SK-N-SH (cell line): ENCODE measurements around the gene NUMA1. TPM values are rescaled to one million over a fixed set of nuclear protein-coding genes. Genes with fewer than 3 reads are reported as not detected.

ENCODE experiments used
- CTCF ChIA-PET: fragments of 300-600, 350-600 bp; formaldehyde crosslinking; extraction: SDS; loops from one replicate; lab custom pipeline; 2021; lab: Yijun Ruan, JAX
- POLR2A ChIA-PET: fragments of 350-600 bp; sonication (Branson Sonifier 250); formaldehyde crosslinking; extraction: SDS; loops from one replicate; lab custom pipeline; 2020; ENCODE audit warnings: antibody characterized with exemption, inconsistent platforms; lab: Yijun Ruan, JAX
- DNase-seq: peaks from one replicate; pipeline ENCODE4 v3.0.0; 2012
- H2AFZ ChIP-seq: fragments of 200-600 bp; sonication (generic); 2 replicates; pipeline ENCODE4 v1.8.1; 2016; ENCODE audit warnings: antibody characterized with exemption, mild to moderate bottlenecking, low read depth
- H3F3A ChIP-seq: fragments of 200-600 bp; sonication (generic); replicated peaks from 2 replicates; pipeline ENCODE3; 2016; ENCODE audit warnings: antibody characterized with exemption, mild to moderate bottlenecking; ENCODE audit not compliant: insufficient read depth
- H3K27ac ChIP-seq, 2 experiments: fragments of 200-500 bp in 1 of 2; fragments of 200-600 bp in 1 of 2; sonication (Bioruptor generic) in 1 of 2; sonication (generic), shearing (Covaris generic) in 1 of 2; 2 replicates each; pipeline versions ENCODE4 v1.5.1 to v1.6.1; 2014 to 2016; ENCODE audit warnings: low read depth in 2 of 2, inconsistent platforms in 1 of 2, low read length in 1 of 2, mild to moderate bottlenecking in 1 of 2, mixed read lengths in 1 of 2
- H3K27me3 ChIP-seq: fragments of 200-600 bp; sonication (generic), shearing (Covaris generic); 2 replicates; pipeline ENCODE4 v1.6.1; 2016; ENCODE audit warnings: mixed run types; ENCODE audit not compliant: insufficient read depth
- H3K36me3 ChIP-seq, 2 experiments: fragments of 200-500 bp in 1 of 2; fragments of 200-600 bp in 1 of 2; sonication (Bioruptor generic) in 1 of 2; sonication (generic) in 1 of 2; replicated peaks in 1 of 2; 2 replicates each; pipeline versions ENCODE3 to v1.5.1; 2014 to 2016; ENCODE audit warnings: low read length in 1 of 2, mild to moderate bottlenecking in 1 of 2; ENCODE audit not compliant: insufficient read depth in 2 of 2, control insufficient read depth in 1 of 2
- H3K4me1 ChIP-seq, 2 experiments: fragments of 200-500 bp in 1 of 2; fragments of 200-600 bp in 1 of 2; sonication (Bioruptor generic) in 1 of 2; sonication (generic), shearing (Covaris generic) in 1 of 2; 2 replicates each; pipeline versions ENCODE4 v1.5.1 to v1.6.1; 2014 to 2016; ENCODE audit warnings: low read depth in 1 of 2, low read length in 1 of 2, mixed run types in 1 of 2; ENCODE audit not compliant: insufficient read depth in 2 of 2, control insufficient read depth in 1 of 2
- H3K4me2 ChIP-seq: fragments of 200-600 bp; sonication (generic), shearing (Covaris generic); 2 replicates; pipeline ENCODE4 v1.6.1; 2017; ENCODE audit warnings: mixed run types
- H3K4me3 ChIP-seq, 2 experiments: fragments of 200-500 bp in 1 of 2; fragments of 200-600 bp in 1 of 2; sonication (Bioruptor generic) in 1 of 2; sonication (generic), shearing (Covaris generic) in 1 of 2; 2 replicates each; pipeline versions ENCODE4 v1.5.1 to v1.8.1; 2014 to 2016; ENCODE audit warnings: low read depth in 2 of 2, inconsistent platforms in 1 of 2, low read length in 1 of 2, mild to moderate bottlenecking in 1 of 2, mixed read lengths in 1 of 2, moderate library complexity in 1 of 2
- H3K79me2 ChIP-seq: fragments of 200-600 bp; sonication (generic); 2 replicates; pipeline ENCODE4 v1.8.1; 2017; ENCODE audit warnings: mild to moderate bottlenecking; ENCODE audit not compliant: insufficient read depth
- H3K9ac ChIP-seq: fragments of 200-600 bp; sonication (generic); 2 replicates; pipeline ENCODE4 v1.6.1; 2017; ENCODE audit warnings: mixed run types
- H3K9me2 ChIP-seq: fragments of 200-600 bp; sonication (generic); 2 replicates; pipeline ENCODE4 v1.6.1; 2017; ENCODE audit warnings: mixed run types
- H3K9me3 ChIP-seq: fragments of 200-600 bp; sonication (generic); 2 replicates; pipeline ENCODE4 v1.6.1; 2017; ENCODE audit warnings: mixed run types, mild to moderate bottlenecking, moderate library complexity
- H4K20me1 ChIP-seq: fragments of 200-600 bp; sonication (generic); 2 replicates; pipeline ENCODE4 v1.6.1; 2017; ENCODE audit warnings: mild to moderate bottlenecking, mixed run types; ENCODE audit not compliant: insufficient read depth
- CHD2 ChIP-seq: fragments of 150-350 bp; IDR thresholded peaks from 2 replicates; pipeline ENCODE4 v1.6.1; 2018; ENCODE audit warnings: low read length; ENCODE audit not compliant: partially characterized antibody
- ELF1 ChIP-seq: IDR thresholded peaks from 2 replicates; pipeline ENCODE4 v1.4.0; 2012
- EP300 ChIP-seq, 2 experiments: IDR thresholded peaks; 2 replicates each; pipeline versions ENCODE4 v1.4.0 to v1.6.1; 2012; ENCODE audit warnings: borderline replicate concordance in 1 of 2, low read depth in 1 of 2, low read length in 1 of 2
- FOXM1 ChIP-seq: IDR thresholded peaks from 2 replicates; pipeline ENCODE4 v1.4.0; 2012; ENCODE audit warnings: low read depth, mild to moderate bottlenecking
- JUND ChIP-seq: IDR thresholded peaks from 2 replicates; pipeline ENCODE4 v1.4.0; 2012
- MXI1 ChIP-seq: IDR thresholded peaks from 2 replicates; pipeline ENCODE4 v1.6.1; 2012; ENCODE audit warnings: mild to moderate bottlenecking, low read depth, low read length, improper control_type of control experiment
- RAD21 ChIP-seq: IDR thresholded peaks from 2 replicates; pipeline ENCODE4 v1.6.1; 2012; ENCODE audit warnings: mild to moderate bottlenecking, low read length
- RFX5 ChIP-seq: IDR thresholded peaks from 2 replicates; pipeline ENCODE4 v1.6.1; 2012; ENCODE audit warnings: mild to moderate bottlenecking, improper control_type of control experiment, low read length
- RXRA ChIP-seq: IDR thresholded peaks from 2 replicates; pipeline ENCODE4 v1.4.0; 2012; ENCODE audit warnings: low read depth, mild to moderate bottlenecking, borderline replicate concordance
- SIN3A ChIP-seq: IDR thresholded peaks from 2 replicates; pipeline ENCODE4 v1.6.1; 2012; ENCODE audit warnings: low read depth, mild to moderate bottlenecking, low read length, moderate library complexity, borderline replicate concordance
- SMC3 ChIP-seq: IDR thresholded peaks from 2 replicates; pipeline ENCODE4 v1.6.1; 2012; ENCODE audit warnings: low read depth, low read length, improper control_type of control experiment
- TCF12 ChIP-seq: IDR thresholded peaks from 2 replicates; pipeline ENCODE4 v1.4.0; 2012
- USF1 ChIP-seq: IDR thresholded peaks from 2 replicates; pipeline ENCODE4 v1.4.0; 2012; ENCODE audit warnings: low read depth, borderline replicate concordance
- WGBS: methylation state at CpG from one replicate; pipeline ENCODE4 v1.1.6; 2017; ENCODE audit warnings: low lambda C conversion rate; 5-methylcytosine and 5-hydroxymethylcytosine counted together
- polyA plus RNA-seq, 3 experiments: library from polyadenylated mRNA; depleted of rRNA; stranded (reverse); fragments of >200 nt; gene quantifications; 2 replicates each; pipeline ENCODE4 v1.2.3, GENCODE V29; 2012
- TF ChIP-seq, protein P1 (sequence below): fragments of 200-600 bp; sonication (generic); IDR thresholded peaks from 2 replicates; pipeline ENCODE4 v1.6.1; 2017; ENCODE audit warnings: antibody characterized with exemption, mild to moderate bottlenecking, moderate library complexity
- TF ChIP-seq, protein P2 (sequence below): fragments of 150-350 bp; IDR thresholded peaks from 2 replicates; pipeline ENCODE4 v1.6.1; 2016; ENCODE audit warnings: mild to moderate bottlenecking, low read depth, low read length

The NUMA1 gene
- polyA plus RNA-seq, 1 of the 3 experiments (the other 2 are of a cell fraction), result 111 TPM

- no peak for DNase-seq
- no peak overlapping the region for H3K4me2 ChIP-seq
- no peaks in the 10 kb centered on the region for H3K9me3 ChIP-seq
- peaks cover 10 to 55% of the 10 kb centered on the region in 2 experiments for H3K36me3 ChIP-seq
- 86% methylated on average over 4 of the region's 4 CpGs for whole genome bisulfite sequencing
- no peaks in the 10 kb centered on the region for H3K4me1 ChIP-seq
- no peaks in the 10 kb centered on the region for H3K27me3 ChIP-seq
- H4K20me1 ChIP-seq, result no peaks in the 10 kb centered on the region
- no peak overlapping the region for H3K4me3 ChIP-seq
- no peak for TF ChIP-seq JUND
- TF ChIP-seq MXI1, result no peak
- TF ChIP-seq USF1, result no peak
- TF ChIP-seq RAD21, result no peak
- no peak for TF ChIP-seq FOXM1
- no peak for TF ChIP-seq SMC3
- TF ChIP-seq EP300 (IDR thresholded peaks at IDR 0.05; ENCODE audit: borderline replicate concordance in 1 of 2, low read depth in 1 of 2, low read length in 1 of 2), result no peak
- no peak for TF ChIP-seq SIN3A
- H3K27ac ChIP-seq, result no peak overlapping the region
- peaks cover 5% of the 10 kb centered on the region for H3F3A ChIP-seq
- H2AFZ ChIP-seq, result no peak overlapping the region
- peaks cover 52% of the 10 kb centered on the region for H3K79me2 ChIP-seq
- CTCF ChIA-PET, result interaction anchor here (1.0 to 3.6 kb wide), 2 partner anchors 13 to 27 kb away, joined by 3 to 24 read pairs; no protein-coding TSS in a partner anchor
- POLR2A ChIA-PET, result interaction anchor here (0.7 kb wide), 1 partner anchor 36 kb away, joined by 3 read pairs; the partner anchor contains the start of genes RNF121 and XNDC1N
- H3K9me2 ChIP-seq, result no peaks in the 10 kb centered on the region
- H3K9ac ChIP-seq, result no peak overlapping the region
Observed at GRCh38 chr11:71964641-71965040, 115.7 kb downstream of the NUMA1 start.

DNA sequence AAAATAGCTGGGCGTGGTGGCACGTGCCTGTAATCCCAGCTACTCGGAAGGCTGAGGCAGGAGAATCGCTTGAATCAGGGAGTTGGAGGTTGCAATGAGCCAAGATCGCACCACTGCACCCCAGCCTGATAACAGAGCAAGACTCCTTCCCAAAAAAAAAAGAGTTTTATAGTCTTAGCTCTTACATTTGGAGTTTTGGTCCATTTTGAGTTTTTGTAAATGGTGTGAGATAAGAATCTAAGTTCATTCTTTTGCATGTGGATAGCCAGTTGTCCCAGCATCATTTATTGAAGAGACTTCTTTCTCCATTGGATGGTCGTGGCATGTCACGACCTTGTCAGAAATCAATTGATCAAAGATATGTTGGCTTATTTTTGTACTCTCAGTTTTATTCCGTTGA lies 116.9 kb downstream of the NUMA1 start:
- WGBS, result 97% methylated on average over 8 of the region's 8 CpGs
- peaks cover 5% of the 10 kb centered on the region for H3F3A ChIP-seq
- H3K9ac ChIP-seq, result no peak overlapping the region
- no peaks in the 10 kb centered on the region for H3K9me2 ChIP-seq
- H3K27me3 ChIP-seq, result no peaks in the 10 kb centered on the region
- POLR2A ChIA-PET, result no interaction called here
- H3K9me3 ChIP-seq, result no peaks in the 10 kb centered on the region
- peaks cover 9 to 48% of the 10 kb centered on the region in 2 experiments for H3K36me3 ChIP-seq
- no peak for DNase-seq
- no peaks in the 10 kb centered on the region for H3K4me1 ChIP-seq
- H3K27ac ChIP-seq, result no peak overlapping the region
- H3K79me2 ChIP-seq, result peaks cover 55% of the 10 kb centered on the region
- no peak for TF ChIP-seq RXRA
- H4K20me1 ChIP-seq, result no peaks in the 10 kb centered on the region
- H3K4me3 ChIP-seq, result no peak overlapping the region
- no peak overlapping the region for H2AFZ ChIP-seq
- no peak overlapping the region for H3K4me2 ChIP-seq
- CTCF ChIA-PET, result interaction anchor here (0.8 to 3.6 kb wide), 3 partner anchors 14 to 484 kb away, joined by 3 to 24 read pairs (median 4); no protein-coding TSS in a partner anchor

- Histone ChIP-seq H2AFZ (no peak overlapping the region), H3K36me3 (peaks cover 9 to 44% of the 10 kb centered on the region in 2 experiments), H3K27ac (no peak overlapping the region; a peak in 1 of 4 replicates), H3K27me3 (no peaks in the 10 kb centered on the region), H3K9me2 (no peaks in the 10 kb centered on the region), H3K4me1 (no peaks in the 10 kb centered on the region), H3K9me3 (no peaks in the 10 kb centered on the region), H4K20me1 (no peaks in the 10 kb centered on the region), H3K9ac (no peak overlapping the region), H3F3A (peaks cover 5% of the 10 kb centered on the region), H3K79me2 (peaks cover 53% of the 10 kb centered on the region; the same call in 1 of the 2 replicates), H3K4me3 (no peak overlapping the region), H3K4me2 (no peak overlapping the region)
- POLR2A ChIA-PET, result no interaction called here
- DNase-seq, result no peak
- CTCF ChIA-PET, result interaction anchor here (1.0 to 3.6 kb wide), 2 partner anchors 15 to 23 kb away, joined by 3 to 24 read pairs; no protein-coding TSS in a partner anchor
- WGBS, result 79% methylated on average over 2 of the region's 2 CpGs
- TF ChIP-seq JUND, result no peak
- TF ChIP-seq CHD2, result no peak
- TF ChIP-seq USF1, result no peak
- no peak for TF ChIP-seq RFX5
- TF ChIP-seq, protein P1, sequence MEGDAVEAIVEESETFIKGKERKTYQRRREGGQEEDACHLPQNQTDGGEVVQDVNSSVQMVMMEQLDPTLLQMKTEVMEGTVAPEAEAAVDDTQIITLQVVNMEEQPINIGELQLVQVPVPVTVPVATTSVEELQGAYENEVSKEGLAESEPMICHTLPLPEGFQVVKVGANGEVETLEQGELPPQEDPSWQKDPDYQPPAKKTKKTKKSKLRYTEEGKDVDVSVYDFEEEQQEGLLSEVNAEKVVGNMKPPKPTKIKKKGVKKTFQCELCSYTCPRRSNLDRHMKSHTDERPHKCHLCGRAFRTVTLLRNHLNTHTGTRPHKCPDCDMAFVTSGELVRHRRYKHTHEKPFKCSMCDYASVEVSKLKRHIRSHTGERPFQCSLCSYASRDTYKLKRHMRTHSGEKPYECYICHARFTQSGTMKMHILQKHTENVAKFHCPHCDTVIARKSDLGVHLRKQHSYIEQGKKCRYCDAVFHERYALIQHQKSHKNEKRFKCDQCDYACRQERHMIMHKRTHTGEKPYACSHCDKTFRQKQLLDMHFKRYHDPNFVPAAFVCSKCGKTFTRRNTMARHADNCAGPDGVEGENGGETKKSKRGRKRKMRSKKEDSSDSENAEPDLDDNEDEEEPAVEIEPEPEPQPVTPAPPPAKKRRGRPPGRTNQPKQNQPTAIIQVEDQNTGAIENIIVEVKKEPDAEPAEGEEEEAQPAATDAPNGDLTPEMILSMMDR, result no peak
- TF ChIP-seq, protein P2, sequence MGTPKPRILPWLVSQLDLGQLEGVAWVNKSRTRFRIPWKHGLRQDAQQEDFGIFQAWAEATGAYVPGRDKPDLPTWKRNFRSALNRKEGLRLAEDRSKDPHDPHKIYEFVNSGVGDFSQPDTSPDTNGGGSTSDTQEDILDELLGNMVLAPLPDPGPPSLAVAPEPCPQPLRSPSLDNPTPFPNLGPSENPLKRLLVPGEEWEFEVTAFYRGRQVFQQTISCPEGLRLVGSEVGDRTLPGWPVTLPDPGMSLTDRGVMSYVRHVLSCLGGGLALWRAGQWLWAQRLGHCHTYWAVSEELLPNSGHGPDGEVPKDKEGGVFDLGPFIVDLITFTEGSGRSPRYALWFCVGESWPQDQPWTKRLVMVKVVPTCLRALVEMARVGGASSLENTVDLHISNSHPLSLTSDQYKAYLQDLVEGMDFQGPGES, result no peak
- TF ChIP-seq ELF1, result no peak
- no peak for TF ChIP-seq TCF12
- no peak for TF ChIP-seq SIN3A
- TF ChIP-seq RAD21, result no peak
Observed at GRCh38 chr11:71962428-71963038, 117.8 kb downstream of the NUMA1 start.
